Neural progenitor cell (in vitro differentiated cells): ENCODE measurements around the gene PRR30.

Experiments used
- EZH2 ChIP-seq: fragments of 200-600 bp; sonication (generic); IDR thresholded peaks from 2 replicates; pipeline ENCODE4 v1.6.1; 2017; ENCODE audit warnings: antibody characterized with exemption, mild to moderate bottlenecking, moderate library complexity
- TF ChIP-seq, protein P1 (sequence below): fragments of 200-600 bp; sonication (generic); IDR thresholded peaks from 2 replicates; pipeline ENCODE4 v1.5.1; 2017; ENCODE audit warnings: antibody characterized with exemption, mild to moderate bottlenecking

DNA sequence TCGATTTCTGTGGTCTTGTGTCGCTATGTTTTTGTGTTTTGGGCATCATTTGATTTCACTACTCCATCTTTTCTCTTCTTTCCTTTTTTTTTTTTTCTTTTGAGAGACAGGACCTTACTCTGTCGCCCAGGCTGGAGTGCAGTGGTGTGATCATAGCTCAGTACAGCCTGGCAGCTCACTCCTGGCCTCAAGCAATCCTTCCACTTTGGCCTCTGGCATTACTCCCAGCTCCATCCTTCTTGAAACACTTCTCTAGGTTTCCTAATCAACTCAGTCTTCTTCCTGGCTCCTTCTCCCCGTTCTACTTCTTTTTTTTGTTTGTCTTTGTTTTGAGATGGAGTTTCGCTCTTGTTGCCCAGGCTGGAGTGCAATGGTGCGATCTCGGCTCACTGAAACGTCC is 36.1 kb upstream of the PRR30 start:
- TF ChIP-seq, protein P1, sequence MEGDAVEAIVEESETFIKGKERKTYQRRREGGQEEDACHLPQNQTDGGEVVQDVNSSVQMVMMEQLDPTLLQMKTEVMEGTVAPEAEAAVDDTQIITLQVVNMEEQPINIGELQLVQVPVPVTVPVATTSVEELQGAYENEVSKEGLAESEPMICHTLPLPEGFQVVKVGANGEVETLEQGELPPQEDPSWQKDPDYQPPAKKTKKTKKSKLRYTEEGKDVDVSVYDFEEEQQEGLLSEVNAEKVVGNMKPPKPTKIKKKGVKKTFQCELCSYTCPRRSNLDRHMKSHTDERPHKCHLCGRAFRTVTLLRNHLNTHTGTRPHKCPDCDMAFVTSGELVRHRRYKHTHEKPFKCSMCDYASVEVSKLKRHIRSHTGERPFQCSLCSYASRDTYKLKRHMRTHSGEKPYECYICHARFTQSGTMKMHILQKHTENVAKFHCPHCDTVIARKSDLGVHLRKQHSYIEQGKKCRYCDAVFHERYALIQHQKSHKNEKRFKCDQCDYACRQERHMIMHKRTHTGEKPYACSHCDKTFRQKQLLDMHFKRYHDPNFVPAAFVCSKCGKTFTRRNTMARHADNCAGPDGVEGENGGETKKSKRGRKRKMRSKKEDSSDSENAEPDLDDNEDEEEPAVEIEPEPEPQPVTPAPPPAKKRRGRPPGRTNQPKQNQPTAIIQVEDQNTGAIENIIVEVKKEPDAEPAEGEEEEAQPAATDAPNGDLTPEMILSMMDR, result no peak
- TF ChIP-seq EZH2, result no peak
